GM18858 (cell line): ENCODE results near the gene UBE4B.
"Not testable (repeated sequence)": the region's sequence is repeated elsewhere in the genome, so short reads cannot be mapped to it uniquely, and the experiment has no call there.

Experiments
- ATAC-seq: cut with Tn5 transposase; IDR thresholded peaks from one replicate; pipeline ENCODE4 v1.9.1; 2021; ENCODE audit not compliant: unreplicated experiment

Gene UBE4B

DNA sequence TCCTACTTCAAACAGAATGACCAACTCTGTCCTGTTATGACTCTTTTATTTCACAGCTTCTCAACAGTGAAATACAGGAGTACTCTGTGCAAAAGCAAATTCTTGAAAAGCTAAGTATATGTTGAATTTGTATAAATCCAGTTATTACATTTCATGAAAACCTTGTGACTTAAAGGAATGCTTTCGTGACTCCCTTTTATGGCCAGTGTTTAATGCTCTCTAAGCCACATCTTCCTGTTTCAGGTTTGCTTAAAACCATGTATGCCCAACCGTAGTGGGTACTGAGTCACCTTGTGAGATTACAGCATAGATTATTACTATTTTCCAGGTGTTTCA is 137.4 kb downstream of the UBE4B start:
- no peak for ATAC-seq

DNA sequence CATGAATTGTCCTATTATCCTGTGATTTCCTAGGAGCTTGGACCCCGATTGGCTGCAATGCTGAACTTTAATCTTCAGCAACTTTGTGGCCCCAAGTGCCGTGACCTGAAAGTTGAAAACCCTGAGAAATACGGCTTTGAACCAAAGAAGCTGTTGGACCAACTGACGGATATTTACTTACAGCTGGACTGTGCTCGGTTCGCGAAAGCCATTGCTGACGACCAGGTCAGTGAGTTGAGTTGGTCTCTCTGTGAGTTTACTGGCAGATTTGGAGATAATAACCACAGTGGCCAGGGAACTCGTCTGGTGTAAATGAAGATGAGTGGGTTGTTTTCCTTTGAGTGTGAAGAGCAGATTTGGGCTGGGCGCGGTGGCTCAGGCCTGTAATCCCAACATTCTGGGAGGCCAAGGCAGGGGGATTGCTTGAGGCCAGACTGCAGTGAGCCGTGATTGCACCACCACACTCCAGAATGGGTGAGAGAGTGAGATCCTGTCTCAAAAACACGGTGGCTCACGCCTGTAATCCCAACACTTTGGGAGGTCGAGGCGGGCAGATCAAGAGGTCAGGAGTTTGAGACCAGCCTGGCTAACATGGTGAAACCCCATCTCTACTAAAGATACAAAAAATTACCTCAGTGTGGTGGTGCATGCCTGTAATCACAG is 138.5 kb downstream of the UBE4B start:
- no peak for ATAC-seq

DNA sequence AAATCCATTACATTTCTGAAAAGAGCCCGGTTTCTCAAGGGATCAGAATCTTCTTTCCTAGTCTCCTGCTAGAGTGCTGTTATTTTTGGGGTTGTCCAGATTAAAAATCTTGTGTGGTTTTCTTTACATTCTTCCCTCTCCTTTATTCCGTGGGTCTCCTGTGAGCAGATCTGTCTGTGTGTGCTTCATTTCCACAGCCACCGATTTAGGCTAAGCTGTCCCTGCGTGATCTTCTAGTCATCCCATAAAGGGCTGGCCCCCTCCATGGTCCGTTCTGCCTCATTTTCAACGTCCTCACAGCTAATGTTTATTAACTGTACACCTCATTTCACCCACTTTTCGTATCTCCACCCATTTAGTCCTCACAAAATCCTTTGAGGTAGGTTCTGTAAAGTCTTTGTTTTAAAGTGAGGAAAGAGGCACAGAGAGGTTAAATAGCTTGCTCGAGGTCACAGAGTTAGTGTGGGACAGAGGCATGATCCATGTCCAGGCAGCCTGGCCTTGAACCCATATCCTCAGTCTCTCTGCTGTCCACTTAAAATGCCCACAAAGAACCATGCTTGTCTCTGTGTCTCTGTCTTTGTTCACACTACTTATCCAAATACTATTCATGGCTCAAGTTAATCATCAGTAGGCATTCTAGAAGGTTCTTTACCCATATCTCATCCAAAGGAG is 139.4 kb downstream of the UBE4B start:
- ATAC-seq = no peak

DNA sequence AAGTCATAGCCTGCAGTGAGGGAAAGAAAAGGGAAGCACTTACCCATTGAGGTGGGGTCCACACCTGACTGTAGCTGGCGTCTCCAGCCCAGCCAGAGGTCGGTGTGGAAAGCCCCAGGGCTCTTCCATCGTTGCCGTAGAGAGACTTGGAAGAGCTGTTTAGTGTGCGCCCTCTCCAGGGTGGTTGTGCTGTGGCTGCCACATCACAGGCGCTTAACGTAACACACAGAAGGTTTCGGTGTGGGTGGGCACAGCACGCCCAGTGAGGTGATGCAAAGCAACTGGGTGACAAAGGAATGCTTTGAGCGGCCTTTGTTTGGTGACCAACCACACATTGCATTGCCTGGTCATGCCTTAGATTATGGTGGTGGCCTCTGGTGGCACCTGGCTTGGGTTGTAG is 140.8 kb downstream of the UBE4B start:
- no peak for ATAC-seq

DNA sequence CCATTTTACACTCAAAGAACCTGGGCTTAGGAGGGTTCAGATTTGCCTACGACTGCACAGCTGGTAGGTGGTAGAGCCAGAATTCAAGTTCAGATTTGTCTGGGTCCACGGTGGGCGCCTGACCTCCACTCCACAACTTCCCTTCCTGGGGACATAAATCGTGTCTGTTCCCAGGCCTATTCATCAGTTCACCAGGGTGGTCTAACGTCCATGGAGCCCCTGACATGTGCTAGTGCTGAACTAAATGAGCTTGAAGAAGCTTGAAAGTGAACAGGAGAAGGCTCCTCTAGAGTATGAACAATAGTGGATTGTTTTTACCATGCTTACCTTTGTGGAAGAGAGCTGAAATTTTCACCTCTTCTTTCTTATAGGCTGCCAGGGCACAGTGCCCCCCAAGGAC is 145.1 kb downstream of the UBE4B start:
- no peak for ATAC-seq

DNA sequence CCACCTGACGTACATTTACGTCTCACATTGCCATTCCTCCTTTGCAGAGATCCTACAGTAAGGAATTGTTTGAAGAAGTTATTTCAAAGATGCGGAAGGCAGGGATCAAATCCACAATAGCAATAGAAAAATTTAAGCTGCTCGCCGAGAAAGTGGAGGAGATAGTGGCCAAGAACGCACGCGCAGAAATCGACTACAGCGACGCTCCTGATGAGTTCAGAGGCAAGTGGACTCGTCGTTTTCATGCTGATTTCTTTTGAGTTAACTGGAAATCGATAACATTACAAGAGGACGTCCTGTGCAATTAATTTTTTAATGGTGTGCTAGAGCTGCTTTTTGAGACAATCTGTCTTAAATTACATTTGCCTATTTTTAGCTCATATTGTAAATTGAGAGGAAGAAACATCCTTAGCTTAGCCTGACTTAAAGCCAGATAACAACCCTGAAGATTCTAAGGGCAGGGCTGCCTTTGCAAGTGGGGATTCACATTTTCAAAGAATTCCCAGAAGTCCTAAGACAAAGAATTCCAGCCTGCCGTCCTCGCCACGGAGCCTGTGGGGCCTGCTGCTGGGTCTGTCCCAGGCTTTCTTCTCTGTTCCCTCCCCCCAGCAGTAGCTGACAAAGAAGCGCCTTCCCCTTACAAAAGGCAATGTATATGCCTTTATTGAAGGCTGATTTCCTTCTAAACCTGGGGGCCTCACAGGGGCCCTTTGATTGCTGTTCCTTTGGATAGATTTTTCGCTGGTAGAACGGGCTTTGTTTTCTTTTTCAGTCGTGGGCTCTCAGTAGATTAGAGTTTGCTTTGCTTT is 146.0 kb downstream of the UBE4B start:
- ATAC-seq = no peak

DNA sequence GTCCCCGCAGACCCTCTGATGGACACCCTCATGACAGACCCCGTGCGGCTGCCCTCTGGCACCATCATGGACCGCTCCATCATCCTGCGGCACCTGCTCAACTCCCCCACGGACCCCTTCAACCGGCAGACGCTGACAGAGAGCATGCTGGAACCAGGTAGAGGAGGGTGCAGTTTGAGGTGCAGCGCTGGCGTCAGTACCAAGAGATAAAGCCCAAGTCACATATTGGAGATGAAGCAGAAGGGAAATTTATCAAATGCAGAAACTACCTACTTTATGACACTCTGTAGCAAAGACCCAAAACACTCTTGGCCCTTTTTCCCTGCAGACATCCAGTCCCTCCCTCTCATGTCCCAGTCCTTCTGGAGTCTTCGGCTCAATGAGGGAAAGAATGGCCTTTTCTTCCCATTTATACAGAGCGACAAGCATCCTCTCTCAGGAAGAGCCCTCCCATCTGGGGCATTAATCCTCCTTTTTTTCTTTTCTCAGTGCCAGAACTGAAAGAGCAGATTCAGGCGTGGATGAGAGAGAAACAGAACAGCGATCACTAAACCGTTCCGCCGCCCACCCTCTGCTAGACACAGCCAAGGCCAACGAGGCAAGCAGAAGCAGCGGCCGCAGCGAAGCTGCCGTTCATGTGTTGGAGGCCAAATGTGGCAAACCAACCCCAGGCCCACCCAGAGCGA is 146.8 kb downstream of the UBE4B start:
- ATAC-seq = no peak

DNA sequence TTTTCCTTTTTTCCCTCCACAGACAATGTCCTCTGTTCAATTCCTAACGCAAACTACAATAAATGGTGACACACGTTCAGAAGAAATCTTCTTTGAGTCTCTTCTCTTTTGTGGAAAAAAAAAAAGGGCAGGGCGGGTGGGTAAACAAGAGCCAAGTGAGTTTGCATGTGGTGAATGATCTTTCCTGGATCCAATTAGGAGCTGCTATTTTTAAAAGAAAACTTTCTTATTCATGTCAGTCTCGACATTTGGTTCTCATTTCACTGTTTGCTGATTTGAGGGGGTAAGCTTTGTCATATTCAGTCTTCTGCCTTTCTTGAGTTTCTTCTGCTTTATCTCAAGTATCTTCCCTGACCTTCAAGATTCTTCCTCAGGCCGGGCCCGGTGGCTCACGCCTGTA is 148.4 kb downstream of the UBE4B start:
- no peak for ATAC-seq

DNA sequence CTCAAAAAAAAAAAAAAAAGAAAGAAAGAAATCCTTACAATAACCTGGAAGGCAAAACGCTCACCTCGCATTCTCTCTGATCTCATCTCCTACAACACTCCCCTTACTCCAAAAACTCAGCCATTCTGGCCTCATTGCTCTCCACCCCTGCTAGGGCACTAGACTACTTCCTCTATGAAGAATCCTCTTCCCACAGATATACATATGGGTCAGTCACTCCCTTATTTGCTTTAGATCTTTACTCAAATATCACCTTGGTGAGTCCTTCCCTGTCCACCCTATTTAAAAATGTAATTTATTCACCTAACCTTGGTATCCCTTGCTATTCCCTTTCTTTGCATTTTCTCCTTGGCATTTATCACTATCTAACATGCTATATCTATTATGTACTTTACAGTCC is 153.0 kb downstream of the UBE4B start:
- ATAC-seq = no peak

DNA sequence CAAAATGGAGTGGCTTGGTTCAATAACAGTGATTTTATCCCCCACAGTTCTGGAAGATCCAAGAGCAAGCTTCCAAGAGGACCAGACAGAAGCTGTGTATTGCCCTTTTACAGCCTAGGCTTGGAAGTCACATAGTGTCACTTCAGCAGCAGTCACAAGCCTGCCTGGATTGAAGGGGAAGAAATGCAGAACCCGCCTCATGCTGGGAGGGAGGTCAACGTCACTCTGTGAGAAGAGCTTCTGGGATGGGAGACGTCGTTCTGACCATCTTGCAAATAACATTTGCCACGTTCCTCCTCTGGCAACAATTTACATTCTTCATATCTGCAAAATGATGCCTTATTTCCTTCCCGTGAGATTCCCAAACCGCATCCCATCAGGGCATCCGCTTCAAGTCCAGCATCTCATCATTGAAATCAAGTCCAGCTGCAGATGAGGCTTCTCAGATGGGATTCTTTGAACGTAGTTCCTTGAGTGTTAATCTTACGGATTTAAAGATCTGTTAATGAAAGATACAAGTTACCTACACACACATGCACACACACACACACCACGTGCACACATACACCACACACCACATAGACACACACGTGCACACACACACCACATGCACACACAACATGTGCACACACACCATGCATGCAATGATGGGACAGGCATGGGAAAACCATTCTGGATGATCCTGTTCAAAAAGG is 153.7 kb downstream of the UBE4B start:
- no peak for ATAC-seq

DNA sequence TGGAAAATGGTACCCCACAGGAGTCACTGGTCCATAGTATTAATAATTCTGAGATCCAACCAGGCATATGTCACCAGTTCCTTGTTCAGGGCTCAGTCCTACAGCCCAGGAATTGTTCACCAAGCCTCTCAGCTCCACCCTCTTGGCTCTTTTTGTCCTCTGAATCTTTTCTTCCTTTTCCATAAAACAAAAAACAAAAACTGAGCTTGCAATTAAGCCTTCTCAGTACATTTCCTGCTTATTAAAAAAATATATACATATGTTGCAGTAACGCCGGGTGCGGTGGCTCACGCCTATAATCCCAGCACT is 154.2 kb downstream of the UBE4B start:
- ATAC-seq = no peak

DNA sequence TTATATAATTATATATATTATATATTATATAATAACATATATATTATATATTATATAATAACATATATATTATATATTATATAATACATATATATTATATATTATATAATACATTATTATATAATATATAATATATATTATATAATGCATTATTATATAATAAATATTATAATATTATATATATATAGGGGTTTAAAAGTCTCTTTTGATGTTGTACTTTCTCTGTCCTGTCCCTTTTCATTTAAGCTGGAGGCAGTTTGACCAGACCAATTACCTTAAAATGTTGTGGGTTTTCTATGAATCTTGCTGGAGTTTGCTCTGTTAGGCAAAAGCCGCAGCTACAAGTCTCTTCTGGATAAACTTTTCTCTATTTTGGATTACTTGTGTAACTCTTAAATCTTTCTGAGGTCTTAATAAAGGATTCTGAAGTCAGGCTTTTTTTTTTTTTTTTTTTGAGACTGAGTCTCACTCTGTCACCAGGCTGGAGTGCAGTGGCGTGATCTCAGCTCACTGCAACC is 155.4 kb downstream of the UBE4B start:
- no peak for ATAC-seq

DNA sequence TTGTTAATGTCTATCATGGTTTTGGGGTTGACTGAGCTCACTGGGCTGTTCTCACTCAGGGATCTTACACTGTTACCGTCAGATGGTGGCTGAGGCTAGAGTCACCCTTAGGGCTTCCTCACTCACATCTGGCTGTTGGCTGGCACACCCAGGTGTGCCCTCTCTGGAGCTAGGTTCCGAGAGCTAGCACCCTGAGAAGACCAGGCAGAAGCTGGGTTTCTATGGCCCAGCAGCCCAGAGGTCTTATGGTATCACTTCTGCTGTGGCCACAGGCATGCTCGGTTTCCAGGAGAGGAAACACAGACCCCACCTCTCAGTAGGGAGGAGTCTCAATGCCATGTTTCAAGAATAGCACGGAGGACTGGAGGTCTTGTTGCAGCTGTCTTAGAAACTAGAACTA is 156.9 kb downstream of the UBE4B start:
- ATAC-seq = no peak

DNA sequence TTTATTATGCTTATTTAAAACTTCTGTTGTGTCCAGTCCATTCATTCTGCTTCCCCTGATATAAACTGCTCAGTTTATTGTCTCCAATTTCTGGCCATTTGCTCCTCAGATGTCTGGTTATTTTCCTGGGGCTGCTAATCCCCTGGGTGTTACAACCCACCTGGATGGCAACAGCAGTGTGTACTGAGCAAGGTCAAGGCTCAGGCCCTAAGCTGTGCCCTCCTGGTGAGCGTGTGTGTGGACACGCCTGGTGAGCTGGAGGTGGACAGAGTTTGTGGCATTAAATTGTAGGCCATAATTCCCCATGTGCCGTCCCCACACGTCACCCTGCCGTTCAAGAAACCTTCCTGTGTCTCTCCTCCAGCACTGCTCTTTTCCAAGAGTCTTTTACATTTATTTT is 159.5 kb downstream of the UBE4B start:
- no peak for ATAC-seq

DNA sequence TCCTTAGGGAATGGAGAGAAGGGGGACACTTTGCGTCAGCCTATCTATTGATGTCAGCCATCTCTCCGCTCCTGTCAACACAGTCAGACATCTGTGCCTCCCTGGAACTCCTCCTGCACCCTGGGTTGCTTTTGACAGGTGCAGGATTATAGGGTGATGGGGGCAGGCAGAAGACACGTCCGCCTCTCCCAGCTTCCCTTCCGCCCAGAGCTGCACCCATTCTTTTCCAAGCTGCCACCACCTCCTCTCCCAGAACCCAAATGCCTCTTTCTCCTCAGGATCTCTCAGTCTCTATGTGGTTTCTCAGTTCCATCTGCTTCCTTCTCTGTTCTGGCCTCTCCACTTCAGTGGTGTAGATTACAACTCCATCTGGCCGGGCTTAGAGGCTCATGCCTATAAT is 160.5 kb downstream of the UBE4B start:
- no peak for ATAC-seq

DNA sequence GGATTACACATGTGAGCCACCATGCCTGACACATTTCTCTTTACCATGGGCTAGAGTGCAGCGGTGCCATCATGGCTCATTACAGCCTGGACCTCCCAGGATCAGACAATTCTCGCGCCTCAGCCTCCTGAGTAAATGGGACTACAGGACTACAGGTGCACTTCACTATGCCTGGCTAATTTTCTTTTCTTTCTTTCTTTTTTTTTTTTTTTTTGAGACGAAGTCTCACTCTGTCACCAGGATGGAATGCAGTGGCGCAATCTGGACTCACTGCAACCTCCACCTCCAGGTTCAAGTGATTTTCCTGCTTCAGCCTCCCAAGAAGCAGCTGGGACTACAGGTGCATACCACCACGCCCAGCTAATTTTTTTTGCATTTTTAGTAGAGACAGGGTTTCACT is 162.8 kb downstream of the UBE4B start:
- ATAC-seq = no peak

DNA sequence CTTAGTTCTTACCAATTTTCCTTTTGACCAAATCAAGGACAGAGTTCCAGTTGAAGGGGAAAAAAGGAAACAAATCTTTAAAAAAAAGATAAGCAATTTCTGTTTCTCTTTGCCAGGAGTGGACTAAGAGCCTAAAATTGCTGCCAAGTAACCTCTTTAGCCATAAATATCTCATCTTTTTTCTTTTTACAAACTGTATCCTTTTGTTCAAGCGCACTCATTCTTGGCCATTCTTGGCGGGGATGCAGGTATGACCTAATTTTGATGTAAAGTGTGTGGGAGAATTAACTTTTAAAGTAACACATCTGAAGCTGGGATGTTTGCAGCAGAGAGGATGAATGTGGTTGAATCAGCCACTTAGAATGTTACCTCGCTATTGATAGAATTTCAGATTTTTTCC is 164.2 kb downstream of the UBE4B start:
- ATAC-seq = no peak

DNA sequence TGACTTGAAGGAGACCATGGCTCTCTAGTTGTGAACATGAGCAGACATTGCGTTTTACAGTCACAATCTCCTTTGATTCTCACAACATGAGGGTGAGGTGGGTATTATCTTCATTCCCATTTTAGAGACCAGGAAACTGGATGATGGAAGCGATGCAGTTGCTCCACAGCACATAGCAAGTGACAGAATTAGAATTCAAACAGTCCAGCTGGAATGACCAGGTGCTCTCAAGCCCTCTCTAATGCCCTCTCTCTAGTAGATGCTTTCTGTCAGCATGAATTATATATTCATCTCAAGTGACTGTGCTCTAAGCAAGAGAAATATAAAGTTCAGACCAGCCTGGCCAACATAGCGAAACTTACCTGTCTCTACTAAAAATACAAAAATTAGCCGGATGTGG is 167.9 kb downstream of the UBE4B start:
- ATAC-seq = no peak

DNA sequence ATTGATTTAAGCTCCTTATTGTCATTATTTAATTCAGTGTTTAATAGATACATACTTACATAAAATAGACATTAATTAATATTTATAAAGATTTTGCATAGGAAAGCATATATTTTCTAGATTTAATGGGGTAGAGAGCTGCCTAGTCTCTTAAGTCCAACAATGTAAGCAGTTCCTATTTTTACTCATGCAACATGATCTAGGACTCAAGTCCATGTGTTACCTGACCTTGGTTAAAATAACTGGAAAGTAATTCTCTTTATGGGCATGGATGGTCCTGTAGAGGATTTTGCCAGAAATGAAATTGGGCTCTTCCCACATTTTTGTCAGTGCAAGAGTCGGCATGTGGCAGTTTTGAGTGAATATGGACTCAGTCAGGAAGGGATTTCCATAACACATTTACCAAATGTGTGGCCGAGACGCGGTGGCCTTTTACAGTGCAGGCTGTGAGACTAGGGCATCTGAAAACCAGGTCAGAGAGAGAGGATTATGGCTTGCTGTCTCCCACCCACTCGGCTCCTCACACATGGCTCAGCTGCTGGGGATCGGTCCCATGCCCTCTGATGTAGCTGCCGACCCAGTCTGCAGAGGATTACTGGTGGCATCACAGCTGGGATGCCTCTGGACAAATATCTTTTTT is 171.4 kb downstream of the UBE4B start:
- no peak for ATAC-seq

DNA sequence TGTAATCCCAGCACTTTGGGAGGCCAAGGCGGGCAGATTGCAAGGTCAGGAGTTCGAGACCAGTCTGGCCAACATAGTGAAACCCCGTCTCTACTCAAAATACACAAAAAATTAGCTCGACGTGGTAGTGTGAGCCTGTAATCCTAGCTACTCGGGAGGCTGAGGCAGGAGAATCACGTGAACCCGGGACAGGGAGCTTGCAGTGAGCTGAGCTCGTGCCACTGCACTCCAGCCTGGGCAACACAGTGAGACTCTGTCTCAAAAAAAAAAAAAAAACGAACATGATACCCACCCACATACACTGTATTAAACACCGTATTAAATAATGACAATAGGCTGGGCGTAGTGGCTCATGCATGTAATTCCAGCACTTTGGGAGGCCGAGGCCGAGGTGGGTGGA is 172.4 kb downstream of the UBE4B start:
- not testable (repeated sequence) for ATAC-seq

DNA sequence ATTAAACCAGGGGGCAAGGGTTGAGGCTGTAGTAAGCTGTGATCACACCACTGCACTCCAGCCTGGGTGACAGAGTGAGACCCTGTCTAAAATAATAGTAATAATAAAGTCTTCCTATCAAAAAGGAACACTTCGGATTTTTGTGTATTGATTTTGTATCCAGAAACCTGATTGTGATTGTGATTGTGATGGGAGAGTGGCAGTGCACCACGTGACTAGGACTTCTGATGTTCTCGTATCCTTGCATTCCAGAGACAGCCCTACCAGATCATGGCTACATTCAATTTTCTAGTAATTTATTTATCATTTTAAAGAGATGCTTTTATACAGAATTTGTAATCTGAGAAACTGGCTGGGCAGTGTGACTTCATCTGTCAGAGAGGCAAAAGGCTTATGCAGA is 175.1 kb downstream of the UBE4B start:
- ATAC-seq = no peak
